ENCODE data around the gene LHX6. TPM values are rescaled to one million over a fixed set of nuclear protein-coding genes. Genes with fewer than 3 reads are reported as not detected.

The LHX6 gene
- total RNA-seq, 4 donors from 2014 or later: 0.53 to 4.6 (median 0.95) TPM; not detected in 1

DNA sequence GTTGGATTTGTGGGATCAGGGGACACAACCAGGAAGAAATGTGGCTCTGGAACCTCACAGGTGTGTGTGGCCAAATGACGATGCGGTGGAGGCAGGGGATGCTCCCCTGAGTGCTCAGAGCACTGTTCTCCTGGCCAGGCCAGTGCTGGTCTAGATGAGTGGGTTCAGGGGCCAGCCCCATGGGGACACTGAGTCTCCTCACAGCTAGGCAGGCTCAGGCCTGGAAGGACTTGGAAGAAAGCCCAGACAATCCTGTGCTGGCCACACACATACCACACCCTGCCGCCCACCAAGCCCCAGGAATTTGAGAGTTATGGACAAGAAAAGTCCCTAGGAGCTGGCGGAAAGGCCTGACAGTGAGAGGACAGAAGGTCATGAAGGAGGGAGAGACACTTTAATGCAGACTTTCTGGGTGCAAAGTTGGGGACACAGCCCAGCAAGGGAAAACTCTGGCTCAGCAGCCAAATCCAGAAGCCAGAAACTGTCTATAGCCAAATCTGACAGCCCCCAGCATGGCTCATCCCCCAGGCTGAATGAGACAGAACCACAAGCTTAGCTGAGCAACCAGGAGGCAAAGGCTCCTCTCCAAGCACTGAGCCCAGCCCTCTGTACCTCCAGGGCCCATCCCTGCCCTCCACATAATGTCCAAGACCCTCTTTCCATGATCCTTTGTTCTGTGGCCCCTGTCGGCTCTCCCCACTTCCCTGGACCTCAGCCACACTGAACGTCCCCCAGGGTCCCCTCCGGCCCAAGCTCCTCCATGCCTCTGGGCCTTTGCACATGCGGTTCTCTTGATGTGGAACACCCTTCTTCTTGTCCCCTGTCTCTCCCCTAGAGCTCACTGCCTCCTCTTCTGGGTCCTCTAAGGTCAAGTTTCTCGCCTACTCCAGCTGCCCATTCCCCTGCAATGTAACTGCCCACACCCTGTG, 22.4 kb downstream of the LHX6 start:
- no peak overlapping the region for H3K27ac ChIP-seq
- WGBS, 2 donors: 72 to 85% methylated on average over 5 to 9 of the region's 9 CpGs
- DNase-seq: no peak
- TF ChIP-seq, protein P1, sequence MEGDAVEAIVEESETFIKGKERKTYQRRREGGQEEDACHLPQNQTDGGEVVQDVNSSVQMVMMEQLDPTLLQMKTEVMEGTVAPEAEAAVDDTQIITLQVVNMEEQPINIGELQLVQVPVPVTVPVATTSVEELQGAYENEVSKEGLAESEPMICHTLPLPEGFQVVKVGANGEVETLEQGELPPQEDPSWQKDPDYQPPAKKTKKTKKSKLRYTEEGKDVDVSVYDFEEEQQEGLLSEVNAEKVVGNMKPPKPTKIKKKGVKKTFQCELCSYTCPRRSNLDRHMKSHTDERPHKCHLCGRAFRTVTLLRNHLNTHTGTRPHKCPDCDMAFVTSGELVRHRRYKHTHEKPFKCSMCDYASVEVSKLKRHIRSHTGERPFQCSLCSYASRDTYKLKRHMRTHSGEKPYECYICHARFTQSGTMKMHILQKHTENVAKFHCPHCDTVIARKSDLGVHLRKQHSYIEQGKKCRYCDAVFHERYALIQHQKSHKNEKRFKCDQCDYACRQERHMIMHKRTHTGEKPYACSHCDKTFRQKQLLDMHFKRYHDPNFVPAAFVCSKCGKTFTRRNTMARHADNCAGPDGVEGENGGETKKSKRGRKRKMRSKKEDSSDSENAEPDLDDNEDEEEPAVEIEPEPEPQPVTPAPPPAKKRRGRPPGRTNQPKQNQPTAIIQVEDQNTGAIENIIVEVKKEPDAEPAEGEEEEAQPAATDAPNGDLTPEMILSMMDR (IDR thresholded peaks at IDR 0.05): no peak
- TF ChIP-seq POLR2A (IDR thresholded peaks at IDR 0.05): no peak
- intact Hi-C loops (cut with DNase I): no loop called here
- no peaks in the 10 kb centered on the region for H3K9me3 ChIP-seq
- no peaks in the 10 kb centered on the region for H3K36me3 ChIP-seq
- no peaks in the 10 kb centered on the region for H3K4me1 ChIP-seq
- peaks cover 0 to 34% (median 1%) of the 10 kb centered on the region in 4 donors for H3K27me3 ChIP-seq
- H3K4me3 ChIP-seq: no peak overlapping the region

DNA sequence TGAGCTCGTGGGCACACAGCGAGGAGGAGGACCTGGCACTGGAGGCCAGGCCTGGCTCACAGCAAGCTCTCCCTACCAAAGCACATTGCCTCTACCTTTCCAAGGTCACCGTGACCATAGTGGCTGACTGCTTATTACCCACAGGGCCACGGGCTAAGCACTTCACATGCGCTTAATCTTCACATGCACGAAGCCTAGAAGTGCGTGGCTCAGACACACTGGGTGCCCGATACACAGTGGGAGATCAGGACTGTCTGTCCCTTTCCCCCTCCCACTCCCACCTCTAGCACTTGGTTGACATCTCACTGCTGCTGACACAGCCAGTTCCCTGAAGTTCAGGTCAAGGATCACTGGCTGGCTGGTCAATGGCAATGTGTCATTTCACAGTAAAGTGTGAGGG, 23.6 kb downstream of the LHX6 start:
- no peak overlapping the region for H3K4me3 ChIP-seq
- 87 to 92% methylated on average over 5 to 6 of the region's 8 CpGs for WGBS, 2 donors
- TF ChIP-seq, protein P1 (IDR thresholded peaks at IDR 0.05): no peak
- no peak for TF ChIP-seq POLR2A (IDR thresholded peaks at IDR 0.05)
- intact Hi-C loops (cut with DNase I): no loop called here
- no peak overlapping the region for H3K27ac ChIP-seq
- no peaks in the 10 kb centered on the region for H3K36me3 ChIP-seq
- H3K9me3 ChIP-seq: no peaks in the 10 kb centered on the region
- H3K4me1 ChIP-seq: no peaks in the 10 kb centered on the region
- no peak for DNase-seq
- peaks cover 0 to 22% (median 0%) of the 10 kb centered on the region in 4 donors for H3K27me3 ChIP-seq

DNA sequence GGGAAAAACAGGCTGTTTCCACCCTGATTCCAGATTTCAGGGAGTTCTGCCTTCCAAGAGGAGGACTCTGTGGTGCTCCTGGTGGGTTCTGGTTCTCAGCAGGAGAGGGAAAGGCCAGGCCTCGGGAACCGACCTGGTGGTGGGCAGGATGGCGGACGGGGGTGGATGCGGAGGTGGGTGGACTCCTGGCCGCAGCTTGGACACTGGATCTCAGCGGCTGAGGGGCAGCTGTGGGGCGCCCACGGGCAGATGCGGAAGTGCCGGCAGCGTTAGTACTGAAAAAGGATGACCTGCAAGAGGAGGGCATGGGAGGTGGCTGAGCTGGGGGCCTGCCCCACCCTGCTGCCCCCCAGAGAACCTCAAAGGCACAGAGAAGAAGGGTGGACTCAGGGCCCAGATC, 24.3 kb downstream of the LHX6 start:
- TF ChIP-seq, protein P1 (IDR thresholded peaks at IDR 0.05): no peak
- no peak for TF ChIP-seq POLR2A (IDR thresholded peaks at IDR 0.05)
- DNase-seq: no peak
- 70 to 94% methylated on average over 2 to 10 of the region's 12 CpGs for WGBS, 2 donors

DNA sequence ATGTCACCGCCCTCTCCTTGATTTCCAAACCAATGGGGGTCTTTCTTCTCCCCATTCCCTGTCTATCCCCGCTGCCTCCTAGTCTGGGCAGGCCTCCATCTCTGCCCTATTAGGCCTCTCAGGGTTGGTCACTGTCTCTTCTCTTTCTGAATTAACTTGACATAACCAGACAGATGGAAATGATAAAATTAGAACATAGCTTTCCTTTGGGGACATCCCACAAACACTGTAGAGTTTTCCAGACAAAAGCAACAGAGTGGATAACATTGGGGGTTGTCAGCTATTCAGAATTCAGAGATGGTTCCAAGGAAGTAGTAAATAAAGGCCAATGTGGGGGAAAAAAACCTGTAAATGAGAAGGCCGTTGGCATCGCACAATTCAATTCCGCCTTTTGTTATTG, 24.7 kb downstream of the LHX6 start:
- DNase-seq: no peak
- no peaks in the 10 kb centered on the region for H3K36me3 ChIP-seq
- H3K27ac ChIP-seq: no peak overlapping the region
- peaks cover 0 to 21% (median 0%) of the 10 kb centered on the region in 4 donors for H3K27me3 ChIP-seq
- 91 to 94% methylated on average over 5 of the region's 5 CpGs for WGBS, 2 donors
- no peak for TF ChIP-seq POLR2A (IDR thresholded peaks at IDR 0.05)
- TF ChIP-seq, protein P1 (IDR thresholded peaks at IDR 0.05): no peak
- no peak overlapping the region for H3K4me3 ChIP-seq
- intact Hi-C loops (cut with DNase I): no loop called here
- H3K9me3 ChIP-seq: no peaks in the 10 kb centered on the region
- no peaks in the 10 kb centered on the region for H3K4me1 ChIP-seq

More for the DNA sequence above, 24.3 kb downstream of the LHX6 start:
- Histone ChIP-seq H3K9me3 (no peaks in the 10 kb centered on the region), H3K4me3 (no peak overlapping the region), H3K4me1 (no peaks in the 10 kb centered on the region), H3K27ac (no peak overlapping the region), H3K36me3 (no peaks in the 10 kb centered on the region), H3K27me3 (peaks cover 0 to 21% (median 0%) of the 10 kb centered on the region in 4 donors)
- intact Hi-C loops (cut with DNase I): no loop called here

DNA sequence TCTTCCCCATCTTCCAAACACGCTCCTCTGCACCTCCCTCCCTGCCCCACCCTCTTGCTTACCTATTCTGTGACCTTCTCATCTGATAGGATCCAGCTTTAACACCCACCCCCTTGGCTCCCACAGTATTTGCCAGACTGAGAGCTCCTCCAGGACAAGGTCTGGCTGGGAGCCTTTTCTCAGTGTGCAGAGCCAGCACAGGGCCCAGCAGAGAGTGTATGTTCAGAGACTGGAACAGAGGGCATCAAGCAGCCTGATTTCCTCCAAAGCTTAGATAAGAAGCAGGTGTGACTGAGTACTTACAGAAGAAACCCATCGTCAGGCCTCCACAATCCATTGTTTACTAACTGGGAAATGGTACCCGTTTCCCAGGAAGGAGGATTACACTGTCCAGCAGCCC, 26.6 kb downstream of the LHX6 start:
- TF ChIP-seq, protein P1 (IDR thresholded peaks at IDR 0.05): no peak
- TF ChIP-seq POLR2A (IDR thresholded peaks at IDR 0.05): no peak
- Histone ChIP-seq H3K27me3 (peaks cover 0 to 18% (median 0%) of the 10 kb centered on the region in 4 donors), H3K27ac (no peak overlapping the region), H3K9me3 (no peaks in the 10 kb centered on the region), H3K4me1 (no peaks in the 10 kb centered on the region), H3K4me3 (no peak overlapping the region), H3K36me3 (no peaks in the 10 kb centered on the region)
- intact Hi-C loops (cut with DNase I): no loop called here
- WGBS, 2 donors: 69 to 83% methylated on average over 1 to 3 of the region's 3 CpGs
- DNase-seq: no peak
